ENCODE measurements around the gene DPEP2. TPM values are rescaled to one million over a fixed set of nuclear protein-coding genes. Genes with fewer than 3 reads are reported as not detected.
"Not testable (repeated sequence)": the region's sequence is repeated elsewhere in the genome, so short reads cannot be mapped to it uniquely, and the experiment has no call there.

DPEP2 gene
- polyA plus RNA-seq, 3 donors, result 117 to 235 (median 124) TPM

- H3K9ac ChIP-seq (ENCODE audit: insufficient read depth, low read length, poor library complexity, severe bottlenecking), result peak overlapping the region; percentile 59
- TF ChIP-seq, protein P1, sequence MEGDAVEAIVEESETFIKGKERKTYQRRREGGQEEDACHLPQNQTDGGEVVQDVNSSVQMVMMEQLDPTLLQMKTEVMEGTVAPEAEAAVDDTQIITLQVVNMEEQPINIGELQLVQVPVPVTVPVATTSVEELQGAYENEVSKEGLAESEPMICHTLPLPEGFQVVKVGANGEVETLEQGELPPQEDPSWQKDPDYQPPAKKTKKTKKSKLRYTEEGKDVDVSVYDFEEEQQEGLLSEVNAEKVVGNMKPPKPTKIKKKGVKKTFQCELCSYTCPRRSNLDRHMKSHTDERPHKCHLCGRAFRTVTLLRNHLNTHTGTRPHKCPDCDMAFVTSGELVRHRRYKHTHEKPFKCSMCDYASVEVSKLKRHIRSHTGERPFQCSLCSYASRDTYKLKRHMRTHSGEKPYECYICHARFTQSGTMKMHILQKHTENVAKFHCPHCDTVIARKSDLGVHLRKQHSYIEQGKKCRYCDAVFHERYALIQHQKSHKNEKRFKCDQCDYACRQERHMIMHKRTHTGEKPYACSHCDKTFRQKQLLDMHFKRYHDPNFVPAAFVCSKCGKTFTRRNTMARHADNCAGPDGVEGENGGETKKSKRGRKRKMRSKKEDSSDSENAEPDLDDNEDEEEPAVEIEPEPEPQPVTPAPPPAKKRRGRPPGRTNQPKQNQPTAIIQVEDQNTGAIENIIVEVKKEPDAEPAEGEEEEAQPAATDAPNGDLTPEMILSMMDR (IDR thresholded peaks at IDR 0.05), result no peak
- intact Hi-C loops (cut with micrococcal nuclease), result no loop called here
- peak in 1 of 3 donors; percentile 25 for DNase-seq
- H3K36me3 ChIP-seq (replicated peaks in 1 of 2; ENCODE audit: control insufficient read depth in 1 of 2, insufficient read depth in 2 of 2, low read length in 2 of 2), result no peaks in the 10 kb centered on the region
- H3K27ac Mint-ChIP-seq, result peak overlapping the region; percentile 91 to 98 (median 96)
- H3K79me2 ChIP-seq (ENCODE audit: insufficient read depth, low read length), result peaks cover 38% of the 10 kb centered on the region
- H2AFZ ChIP-seq (ENCODE audit: insufficient read depth, low read depth, low read length, poor library complexity, severe bottlenecking), result no peak overlapping the region
- H3K36me3 Mint-ChIP-seq, result peaks cover 6 to 25% of the 10 kb centered on the region in 2 donors
- H3K9me3 Mint-ChIP-seq, result peaks cover 0 to 10% (median 0%) of the 10 kb centered on the region in 7 donors
- H3K4me3 Mint-ChIP-seq, result peak overlapping the region; percentile 84 to 96
- H4K20me1 ChIP-seq (ENCODE audit: insufficient read depth, low read length), result no peaks in the 10 kb centered on the region
- WGBS (ENCODE audit: insufficient coverage), result 50% methylated on average over 3 of the region's 3 CpGs
- H3K4me1 Mint-ChIP-seq, result peaks cover 63% of the 10 kb centered on the region
- peaks cover 0 to 2% (median 0%) of the 10 kb centered on the region in 3 donors for H3K27me3 Mint-ChIP-seq (ENCODE audit: low read depth in 3 of 3)
- H3K27me3 ChIP-seq (ENCODE audit: control insufficient read depth in 2 of 2, insufficient read depth in 2 of 2, low read length in 2 of 2), result no peaks in the 10 kb centered on the region
- peak overlapping the region; percentile 76 for H3K4me2 ChIP-seq (replicated peaks; ENCODE audit: extremely low read depth, low read length, poor library complexity, severe bottlenecking)
- peaks cover 0 to 5% of the 10 kb centered on the region in 2 donors for H3K9me3 ChIP-seq (replicated peaks in 1 of 2; ENCODE audit: control insufficient read depth in 1 of 2, insufficient read depth in 1 of 2, low read length in 2 of 2)
- peak overlapping the region; percentile 90 to 98 for H3K27ac ChIP-seq (ENCODE audit: low read depth in 1 of 2, low read length in 2 of 2)
- peak overlapping the region in 1 of 3 experiments; percentile 73 for H3K4me3 ChIP-seq (replicated peaks in 1 of 3; ENCODE audit: low read depth in 2 of 3, low read length in 3 of 3)
- peaks cover 71 to 81% of the 10 kb centered on the region in 2 donors for H3K4me1 ChIP-seq (ENCODE audit: control insufficient read depth in 1 of 2, insufficient read depth in 2 of 2, low read length in 2 of 2)
Measured at GRCh38 chr16:68000450-68000849, 1.2 kb upstream of the DPEP2 start.

GRCh38 chr16:67999985-68000384 is 701 bp upstream of the DPEP2 start:
- Histone ChIP-seq H3K4me2 (replicated peaks; ENCODE audit: extremely low read depth, low read length, poor library complexity, severe bottlenecking) (peak overlapping the region; percentile 76), H3K36me3 (replicated peaks in 1 of 2; ENCODE audit: control insufficient read depth in 1 of 2, insufficient read depth in 2 of 2, low read length in 2 of 2) (no peaks in the 10 kb centered on the region), H3K9ac (ENCODE audit: insufficient read depth, low read length, poor library complexity, severe bottlenecking) (peak overlapping the region; percentile 59), H2AFZ (ENCODE audit: insufficient read depth, low read depth, low read length, poor library complexity, severe bottlenecking) (no peak overlapping the region), H3K4me3 (replicated peaks in 1 of 3; ENCODE audit: low read depth in 2 of 3, low read length in 3 of 3) (peak overlapping the region in 2 of 3 experiments; percentile 0 to 73), H3K27me3 (ENCODE audit: control insufficient read depth in 2 of 2, insufficient read depth in 2 of 2, low read length in 2 of 2) (no peaks in the 10 kb centered on the region), H4K20me1 (ENCODE audit: insufficient read depth, low read length) (no peaks in the 10 kb centered on the region), H3K79me2 (ENCODE audit: insufficient read depth, low read length) (peaks cover 41% of the 10 kb centered on the region), H3K9me3 (replicated peaks in 1 of 2; ENCODE audit: control insufficient read depth in 1 of 2, insufficient read depth in 1 of 2, low read length in 2 of 2) (peaks cover 0 to 5% of the 10 kb centered on the region in 2 donors), H3K27ac (ENCODE audit: low read depth in 1 of 2, low read length in 2 of 2) (peak overlapping the region; percentile 90 to 98), H3K4me1 (ENCODE audit: control insufficient read depth in 1 of 2, insufficient read depth in 2 of 2, low read length in 2 of 2) (peaks cover 71 to 81% of the 10 kb centered on the region in 2 donors)
- peaks cover 0 to 10% (median 0%) of the 10 kb centered on the region in 7 donors for H3K9me3 Mint-ChIP-seq
- DNase-seq, result peak in 2 of 3 donors; percentile 35 to 55
- H3K36me3 Mint-ChIP-seq, result peaks cover 8 to 28% of the 10 kb centered on the region in 2 donors
- peaks cover 0 to 2% (median 0%) of the 10 kb centered on the region in 3 donors for H3K27me3 Mint-ChIP-seq (ENCODE audit: low read depth in 3 of 3)
- H3K4me1 Mint-ChIP-seq, result peaks cover 63% of the 10 kb centered on the region
- intact Hi-C loops (cut with micrococcal nuclease), result no loop called here
- 50% methylated on average over 1 of the region's 2 CpGs for WGBS (ENCODE audit: insufficient coverage)
- TF ChIP-seq, protein P1 (IDR thresholded peaks at IDR 0.05), result no peak
- H3K4me3 Mint-ChIP-seq, result peak overlapping the region; percentile 84 to 96
- H3K27ac Mint-ChIP-seq, result peak overlapping the region; percentile 91 to 98 (median 96)

- H3K27me3 ChIP-seq (ENCODE audit: control insufficient read depth in 2 of 2, insufficient read depth in 2 of 2, low read length in 2 of 2); H3K9ac ChIP-seq (ENCODE audit: insufficient read depth, low read length, poor library complexity, severe bottlenecking); DNase-seq; H4K20me1 ChIP-seq (ENCODE audit: insufficient read depth, low read length); intact Hi-C loops (cut with micrococcal nuclease); H2AFZ ChIP-seq (ENCODE audit: insufficient read depth, low read depth, low read length, poor library complexity, severe bottlenecking); H3K36me3 ChIP-seq (replicated peaks in 1 of 2; ENCODE audit: control insufficient read depth in 1 of 2, insufficient read depth in 2 of 2, low read length in 2 of 2); H3K9me3 ChIP-seq (replicated peaks in 1 of 2; ENCODE audit: control insufficient read depth in 1 of 2, insufficient read depth in 1 of 2, low read length in 2 of 2); H3K27me3 Mint-ChIP-seq (ENCODE audit: low read depth in 3 of 3): not testable (repeated sequence)
- H3K79me2 ChIP-seq (ENCODE audit: insufficient read depth, low read length), result peaks cover 41% of the 10 kb centered on the region
- Mint-ChIP-seq H3K36me3 (peaks cover 8 to 30% of the 10 kb centered on the region in 2 donors), H3K4me3 (peak overlapping the region; percentile 84 to 96), H3K27ac (peak overlapping the region in 6 of 7 donors; percentile 91 to 98 (median 96)), H3K9me3 (peaks cover 0 to 10% (median 0%) of the 10 kb centered on the region in 7 donors), H3K4me1 (peaks cover 65% of the 10 kb centered on the region)
- peak overlapping the region; percentile 90 to 98 for H3K27ac ChIP-seq (ENCODE audit: low read depth in 1 of 2, low read length in 2 of 2)
- peak overlapping the region; percentile 10 to 73 (median 57) for H3K4me3 ChIP-seq (replicated peaks in 1 of 3; ENCODE audit: low read depth in 2 of 3, low read length in 3 of 3)
- H3K4me2 ChIP-seq (replicated peaks; ENCODE audit: extremely low read depth, low read length, poor library complexity, severe bottlenecking), result peak overlapping the region; percentile 41
- WGBS (ENCODE audit: insufficient coverage), result 95% methylated on average over 34 of the region's 36 CpGs
- H3K4me1 ChIP-seq (ENCODE audit: control insufficient read depth in 1 of 2, insufficient read depth in 2 of 2, low read length in 2 of 2), result peaks cover 79 to 84% of the 10 kb centered on the region in 2 donors
Measured at GRCh38 chr16:67998231-67998778, 979 bp downstream of the DPEP2 start.
